ENCODE results near the gene RPN2.

GRCh38 chr20:37154684-37155298, 24.3 kb upstream of the RPN2 start:
- TF ChIP-seq CTCF (IDR thresholded peaks at IDR 0.05) (no peak), POLR2AphosphoS5 (IDR thresholded peaks at IDR 0.05) (no peak), POLR2A (IDR thresholded peaks at IDR 0.05; ENCODE audit: low read depth) (no peak), EP300 (IDR thresholded peaks at IDR 0.05) (no peak)
